Transverse colon (tissue), 4 donors: Measurements from ENCODE around the gene ARHGEF25. TPM values are rescaled to one million over a fixed set of nuclear protein-coding genes. Genes with fewer than 3 reads are reported as not detected.

ENCODE experiments used
- DNase-seq: peaks from one replicate; pipeline ENCODE4 v3.0.0-alpha.2; 2019
- H3K27ac ChIP-seq, 4 donors: fragments of 200-600 bp; sonication (generic); 2 replicates each; pipeline ENCODE4 v1.5.1; 2016 to 2018; ENCODE audit warnings: inconsistent platforms in 4 of 4
- H3K27me3 ChIP-seq: fragments of 200-600 bp; sonication (generic); 2 replicates; pipeline ENCODE4 v1.5.1; 2017; ENCODE audit warnings: inconsistent platforms
- H3K36me3 ChIP-seq, 4 donors: fragments of 200-600 bp; sonication (generic); 2 replicates each; pipeline ENCODE4 v1.5.1; 2017 to 2019; ENCODE audit warnings: inconsistent platforms in 4 of 4
- H3K4me1 ChIP-seq, 4 donors: fragments of 200-600 bp; sonication (generic); 2 replicates each; pipeline ENCODE4 v1.5.1; 2017 to 2020; ENCODE audit warnings: inconsistent platforms in 4 of 4
- H3K4me3 ChIP-seq, 4 donors: fragments of 200-600 bp; sonication (generic); 1 replicate in 1 of 4; 2 replicates in 3 of 4; pipeline versions ENCODE4 v1.5.1 to v1.6.1; 2017 to 2019; ENCODE audit warnings: inconsistent platforms in 4 of 4
- H3K9me3 ChIP-seq, 2 donors: fragments of 200-600 bp; sonication (generic); 2 replicates each; pipeline ENCODE4 v1.5.1; 2017 to 2019; ENCODE audit warnings: inconsistent platforms in 2 of 2
- CTCF ChIP-seq, 5 experiments: fragments of 200-600 bp in 3 of 5; fragments of 450-650 bp in 2 of 5; sonication (generic) in 3 of 5; IDR thresholded peaks; 1 replicate in 2 of 5; 2 replicates in 3 of 5; pipeline ENCODE4 v1.5.1; 2016 to 2017; ENCODE audit warnings: antibody characterized with exemption in 5 of 5, inconsistent platforms in 3 of 5, mild to moderate bottlenecking in 2 of 5, moderate library complexity in 1 of 5
- EP300 ChIP-seq: sonication (generic); formaldehyde crosslinking; IDR thresholded peaks from one replicate; pipeline ENCODE4 v1.6.1; 2017; ENCODE audit warnings: antibody characterized with exemption, low read depth
- POLR2A ChIP-seq: fragments of 450-650 bp; IDR thresholded peaks from one replicate; pipeline ENCODE4 v1.6.1; 2016; ENCODE audit warnings: antibody characterized with exemption, mild to moderate bottlenecking, moderate library complexity
- POLR2AphosphoS5 ChIP-seq, 3 donors: sonication (generic); formaldehyde crosslinking; IDR thresholded peaks; one replicate each; pipeline ENCODE4 v1.6.1; 2016; ENCODE audit warnings: antibody characterized with exemption in 3 of 3
- WGBS, 2 donors: methylation state at CpG; one replicate each; pipeline ENCODE4 v1.1.5; 2018; ENCODE audit warnings: low coverage in 1 of 2; 5-methylcytosine and 5-hydroxymethylcytosine counted together
- in situ Hi-C, 4 donors: fragments of 200-750 bp; cut with MboI; loops; one replicate each; pipeline versions ENCODE4 v1.15.0 to v1.15.1; 2017; ENCODE audit warnings: low sequenced_read_pairs in 3 of 4, low pct_ligation_motif_present in 1 of 4, low pct_unique_long_range_greater_than_20kb in 1 of 4
- intact Hi-C: fragments of 100-400 bp; cut with DNase I; formaldehyde crosslinking; loops from one replicate; pipeline ENCODE4 v1.15.1; 2023; ENCODE audit warnings: low total_unique reads
- total RNA-seq, 4 donors: library from RNA; depleted of rRNA; stranded (reverse); fragments of >200 nt; gene quantifications; one replicate each; pipeline ENCODE4 v1.1.0, GENCODE V29; 2016

ARHGEF25 gene
- total RNA-seq, 4 donors from 2014 or later = 6.6 to 35.9 (median 15.3) TPM

- peaks cover 14% of the 10 kb centered on the region for H3K27me3 ChIP-seq
- 80 to 87% methylated on average over 3 to 8 of the region's 8 CpGs for WGBS, 2 donors
- H3K4me1 ChIP-seq = no peaks in the 10 kb centered on the region
- no peak for DNase-seq
- H3K9me3 ChIP-seq = no peaks in the 10 kb centered on the region
- H3K27ac ChIP-seq = peak overlapping the region in 1 of 4 donors; percentile 25
- H3K4me3 ChIP-seq = no peak overlapping the region
- in situ Hi-C loops = loop anchor here in 3 of 4 donors (5.0 to 10.0 kb wide), 3 partner anchors 42 to 47 kb away; no protein-coding TSS in a partner anchor
- intact Hi-C loops = loop anchor here (2.0 kb wide), 1 partner anchor 47 kb away; no protein-coding TSS in a partner anchor
- TF ChIP-seq POLR2A = no peak
- TF ChIP-seq POLR2AphosphoS5 (IDR thresholded peaks at IDR 0.05) = no peak
- TF ChIP-seq EP300 = no peak
- TF ChIP-seq CTCF (IDR thresholded peaks at IDR 0.05) = no peak
- H3K36me3 ChIP-seq = no peaks in the 10 kb centered on the region
These were observed 31.4 kb upstream of the ARHGEF25 start for GRCh38 chr12:57579677-57580465.

GRCh38 chr12:57580466-57580795 lies 30.8 kb upstream of the ARHGEF25 start:
- no peak overlapping the region for H3K4me3 ChIP-seq
- DNase-seq = no peak
- no peaks in the 10 kb centered on the region for H3K36me3 ChIP-seq
- H3K9me3 ChIP-seq = no peaks in the 10 kb centered on the region
- 80 to 88% methylated on average over 2 to 4 of the region's 4 CpGs for WGBS, 2 donors
- intact Hi-C loops = loop anchor here (2.0 kb wide), 1 partner anchor 46 kb away; no protein-coding TSS in a partner anchor
- peak overlapping the region in 1 of 4 donors; percentile 25 for H3K27ac ChIP-seq
- TF ChIP-seq CTCF (IDR thresholded peaks at IDR 0.05) (no peak), EP300 (no peak), POLR2A (no peak)
- H3K27me3 ChIP-seq = peaks cover 14% of the 10 kb centered on the region
- in situ Hi-C loops = loop anchor here in 2 of 4 donors (5.0 kb wide), 2 partner anchors 42 to 47 kb away; no protein-coding TSS in a partner anchor
- no peaks in the 10 kb centered on the region for H3K4me1 ChIP-seq

GRCh38 chr12:57581802-57582201 lies 29.4 kb upstream of the ARHGEF25 start:
- in situ Hi-C loops = loop anchor here in 2 of 4 donors (5.0 kb wide), 2 partner anchors 40 to 45 kb away; no protein-coding TSS in a partner anchor
- H3K9me3 ChIP-seq = no peaks in the 10 kb centered on the region
- 93% methylated on average over 1 of the region's 1 CpG; no CpG with 5 or more reads in 1 of the 2 donors for WGBS, 2 donors

More at GRCh38 chr12:57581802-57582201, 29.4 kb upstream of the ARHGEF25 start:
- Histone ChIP-seq H3K4me3 (no peak overlapping the region), H3K27me3 (peaks cover 22% of the 10 kb centered on the region), H3K36me3 (no peaks in the 10 kb centered on the region), H3K4me1 (no peaks in the 10 kb centered on the region), H3K27ac (no peak overlapping the region)
- TF ChIP-seq EP300 (no peak), POLR2A (no peak), CTCF (IDR thresholded peaks at IDR 0.05) (no peak), POLR2AphosphoS5 (IDR thresholded peaks at IDR 0.05) (no peak)
- no peak for DNase-seq
- intact Hi-C loops = loop anchor here (2.0 kb wide), 1 partner anchor 45 kb away; no protein-coding TSS in a partner anchor
